GM18499 (cell line): ENCODE data around the gene CTDSPL.

Experiments
- ATAC-seq: cut with Tn5 transposase; IDR thresholded peaks from one replicate; pipeline ENCODE4 v1.9.1; 2021; ENCODE audit warnings: moderate number of reproducible peaks; ENCODE audit not compliant: insufficient read depth, unreplicated experiment

CTDSPL gene

GRCh38 chr3:37995652-37996641 lies 134.3 kb downstream of the CTDSPL start:
- ATAC-seq, result no peak

- peak; percentile 52 for ATAC-seq
These were observed 135.2 kb downstream of the CTDSPL start for GRCh38 chr3:37996785-37997301.

GRCh38 chr3:37997342-37997741 lies 135.7 kb downstream of the CTDSPL start:
- ATAC-seq, result no peak

GRCh38 chr3:37997791-37998370 lies 136.2 kb downstream of the CTDSPL start:
- ATAC-seq, result no peak

- no peak for ATAC-seq
These were observed 138.2 kb downstream of the CTDSPL start for GRCh38 chr3:37999836-38000235.

- no peak for ATAC-seq
These were observed 138.7 kb downstream of the CTDSPL start for GRCh38 chr3:38000242-38000916.

GRCh38 chr3:38000965-38001455 lies 139.3 kb downstream of the CTDSPL start:
- ATAC-seq, result no peak

GRCh38 chr3:38001456-38002081 lies 139.9 kb downstream of the CTDSPL start:
- no peak for ATAC-seq

GRCh38 chr3:38002291-38002876 lies 140.7 kb downstream of the CTDSPL start:
- no peak for ATAC-seq

GRCh38 chr3:38002940-38003339 lies 141.3 kb downstream of the CTDSPL start:
- no peak for ATAC-seq

- no peak for ATAC-seq
These were observed 141.7 kb downstream of the CTDSPL start for GRCh38 chr3:38003371-38003816.

GRCh38 chr3:38003817-38004414 lies 142.2 kb downstream of the CTDSPL start:
- no peak for ATAC-seq

GRCh38 chr3:38004415-38005075 lies 142.9 kb downstream of the CTDSPL start:
- ATAC-seq, result no peak

- no peak for ATAC-seq
These were observed 143.7 kb downstream of the CTDSPL start for GRCh38 chr3:38005076-38006020.

GRCh38 chr3:38006031-38006430 lies 144.4 kb downstream of the CTDSPL start:
- no peak for ATAC-seq

- no peak for ATAC-seq
These were observed 144.8 kb downstream of the CTDSPL start for GRCh38 chr3:38006445-38006995.

- ATAC-seq, result no peak
These were observed 146.0 kb downstream of the CTDSPL start for GRCh38 chr3:38007754-38008090.
